ENCODE data around the gene SAFB2.

GRCh38 chr19:5648464-5648863 lies 25.9 kb upstream of the SAFB2 start:
- TF ChIP-seq PBX3 (IDR thresholded peaks at IDR 0.05) (no peak), MYC (IDR thresholded peaks at IDR 0.05; ENCODE audit: borderline replicate concordance, low read length) (no peak), CTCF (IDR thresholded peaks at IDR 0.05) (no peak), BCL3 (IDR thresholded peaks at IDR 0.05) (no peak), ZFP36 (IDR thresholded peaks at IDR 0.05; ENCODE audit: borderline replicate concordance, partially characterized antibody) (no peak)

Measured in A549 (cell line).